HepG2 (cell line): ENCODE results near the gene SMAD6. TPM values are rescaled to one million over a fixed set of nuclear protein-coding genes. Genes with fewer than 3 reads are reported as not detected.

Experiments
- CEBPB ChIP-seq: IDR thresholded peaks from 2 replicates; pipeline ENCODE4 v1.6.1; 2011; ENCODE audit warnings: low read depth, low read length, improper control_type of control experiment, borderline replicate concordance
- ELF4 ChIP-seq: sonication (generic); formaldehyde crosslinking; IDR thresholded peaks from 2 replicates; pipeline ENCODE4 v1.5.0; 2020; ENCODE audit warnings: missing genetic modification reagents, mild to moderate bottlenecking, moderate library complexity, borderline replicate concordance
- GATAD2A ChIP-seq: IDR thresholded peaks from 2 replicates; pipeline ENCODE4 v1.6.1; 2016
- GFI1 ChIP-seq: sonication (generic); formaldehyde crosslinking; IDR thresholded peaks from 2 replicates; pipeline ENCODE4 v1.5.0; 2020; ENCODE audit warnings: missing genetic modification reagents, mild to moderate bottlenecking, borderline replicate concordance
- KDM5B ChIP-seq: sonication (generic); formaldehyde crosslinking; IDR thresholded peaks from 2 replicates; pipeline ENCODE4 v1.4.0; 2020; ENCODE audit warnings: missing genetic modification reagents, mild to moderate bottlenecking, borderline replicate concordance
- YY1 ChIP-seq: IDR thresholded peaks from 2 replicates; pipeline ENCODE4 v1.6.1; 2011; ENCODE audit warnings: low read length, low read depth, moderate library complexity, mild to moderate bottlenecking; ENCODE audit not compliant: insufficient read depth, insufficient replicate concordance
- ZNF691 ChIP-seq: sonication (generic); formaldehyde crosslinking; IDR thresholded peaks from 2 replicates; pipeline ENCODE4 v1.4.0; 2020; ENCODE audit warnings: missing genetic modification reagents, low read depth, mild to moderate bottlenecking, borderline replicate concordance
- ZNF816 ChIP-seq: sonication (generic); formaldehyde crosslinking; IDR thresholded peaks from 2 replicates; pipeline ENCODE4 v1.8.0; 2022; ENCODE audit warnings: missing genetic modification reagents, mild to moderate bottlenecking, borderline replicate concordance
- polyA plus RNA-seq, 8 experiments: library from polyadenylated mRNA; depleted of rRNA in 3 of 8; stranded (reverse) in 7 of 8; unstranded in 1 of 8; fragments of >200 nt; fragmentation: Illumina TruSeq in 4 of 8; extraction: Trizol in 4 of 8; gene quantifications; 2 replicates each; pipeline versions ENCODE4 v1.2.1 to v1.2.3, GENCODE V29; 2011 to 2016; ENCODE audit warnings: low read depth in 4 of 8, missing spikeins in 1 of 8, mixed read lengths in 1 of 8; ENCODE audit not compliant: insufficient read depth in 1 of 8
- total RNA-seq, 5 experiments: library from RNA; depleted of rRNA; stranded (reverse); fragments of >200 nt; fragmentation: Illumina TruSeq; extraction: Trizol; gene quantifications; 2 replicates each; pipeline ENCODE4 v1.2.3, GENCODE V29; 2016; ENCODE audit warnings: low read depth in 1 of 5
- TF ChIP-seq, protein P1 (sequence below): sonication (generic); formaldehyde crosslinking; IDR thresholded peaks from 2 replicates; pipeline ENCODE4 v1.5.0; 2020; ENCODE audit warnings: mild to moderate bottlenecking, missing genetic modification reagents, borderline replicate concordance
- TF ChIP-seq, protein P2 (sequence below): sonication (generic); formaldehyde crosslinking; IDR thresholded peaks from 2 replicates; pipeline ENCODE4 v1.5.0; 2020; ENCODE audit warnings: missing genetic modification reagents
- TF ChIP-seq, protein P3 (sequence below): sonication (generic); formaldehyde crosslinking; IDR thresholded peaks from 2 replicates; pipeline ENCODE4 v1.4.0; 2020; ENCODE audit warnings: missing genetic modification reagents, borderline replicate concordance

SMAD6 gene
- total and polyA plus RNA-seq, 2 of the 13 experiments (the other 11 are each of a cell fraction or from before 2014, with no cell fraction given): 3.3 to 4.4 TPM

DNA sequence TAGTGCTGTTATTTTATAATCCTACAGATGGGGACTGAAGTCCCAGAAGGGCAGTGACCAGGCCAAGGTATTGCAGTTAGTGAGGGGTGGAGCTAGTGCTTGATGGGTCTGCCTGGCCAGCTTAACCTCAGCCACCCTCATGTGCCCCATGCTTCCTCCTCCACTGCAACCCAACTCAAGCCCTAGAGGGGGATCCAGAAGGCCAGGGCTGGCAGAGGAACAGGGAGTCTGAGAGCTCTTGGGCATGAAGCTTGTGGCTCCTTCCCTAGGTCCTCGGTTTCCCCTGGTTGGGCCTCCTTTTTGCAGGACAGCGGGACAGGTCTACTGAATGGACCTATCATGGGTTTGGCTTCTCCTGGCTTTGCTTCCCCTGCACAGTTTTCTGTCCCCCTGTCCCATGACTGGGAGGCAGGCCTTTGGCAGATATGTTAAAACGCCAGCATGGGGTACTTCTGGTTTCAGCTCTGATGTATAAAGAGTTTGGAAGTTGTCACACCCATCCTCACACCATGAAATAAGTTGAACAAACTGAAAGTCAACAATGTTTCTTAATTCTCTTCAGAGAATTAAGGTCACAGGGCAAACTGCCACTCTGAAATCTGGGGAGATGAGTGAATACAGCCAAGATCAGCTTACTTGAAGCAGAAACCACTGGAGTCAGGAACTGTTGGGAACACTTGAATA lies 103.3 kb downstream of the SMAD6 start (continued):
- no peak for TF ChIP-seq ZNF691 (CRISPR knock-in tag)
- TF ChIP-seq, protein P1, sequence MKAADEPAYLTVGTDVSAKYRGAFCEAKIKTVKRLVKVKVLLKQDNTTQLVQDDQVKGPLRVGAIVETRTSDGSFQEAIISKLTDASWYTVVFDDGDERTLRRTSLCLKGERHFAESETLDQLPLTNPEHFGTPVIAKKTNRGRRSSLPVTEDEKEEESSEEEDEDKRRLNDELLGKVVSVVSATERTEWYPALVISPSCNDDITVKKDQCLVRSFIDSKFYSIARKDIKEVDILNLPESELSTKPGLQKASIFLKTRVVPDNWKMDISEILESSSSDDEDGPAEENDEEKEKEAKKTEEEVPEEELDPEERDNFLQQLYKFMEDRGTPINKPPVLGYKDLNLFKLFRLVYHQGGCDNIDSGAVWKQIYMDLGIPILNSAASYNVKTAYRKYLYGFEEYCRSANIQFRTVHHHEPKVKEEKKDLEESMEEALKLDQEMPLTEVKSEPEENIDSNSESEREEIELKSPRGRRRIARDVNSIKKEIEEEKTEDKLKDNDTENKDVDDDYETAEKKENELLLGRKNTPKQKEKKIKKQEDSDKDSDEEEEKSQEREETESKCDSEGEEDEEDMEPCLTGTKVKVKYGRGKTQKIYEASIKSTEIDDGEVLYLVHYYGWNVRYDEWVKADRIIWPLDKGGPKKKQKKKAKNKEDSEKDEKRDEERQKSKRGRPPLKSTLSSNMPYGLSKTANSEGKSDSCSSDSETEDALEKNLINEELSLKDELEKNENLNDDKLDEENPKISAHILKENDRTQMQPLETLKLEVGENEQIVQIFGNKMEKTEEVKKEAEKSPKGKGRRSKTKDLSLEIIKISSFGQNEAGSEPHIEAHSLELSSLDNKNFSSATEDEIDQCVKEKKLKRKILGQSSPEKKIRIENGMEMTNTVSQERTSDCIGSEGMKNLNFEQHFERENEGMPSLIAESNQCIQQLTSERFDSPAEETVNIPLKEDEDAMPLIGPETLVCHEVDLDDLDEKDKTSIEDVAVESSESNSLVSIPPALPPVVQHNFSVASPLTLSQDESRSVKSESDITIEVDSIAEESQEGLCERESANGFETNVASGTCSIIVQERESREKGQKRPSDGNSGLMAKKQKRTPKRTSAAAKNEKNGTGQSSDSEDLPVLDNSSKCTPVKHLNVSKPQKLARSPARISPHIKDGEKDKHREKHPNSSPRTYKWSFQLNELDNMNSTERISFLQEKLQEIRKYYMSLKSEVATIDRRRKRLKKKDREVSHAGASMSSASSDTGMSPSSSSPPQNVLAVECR (CRISPR knock-in tag): no peak
- no peak for TF ChIP-seq ELF4 (CRISPR knock-in tag)
- no peak for TF ChIP-seq YY1
- TF ChIP-seq, protein P2, sequence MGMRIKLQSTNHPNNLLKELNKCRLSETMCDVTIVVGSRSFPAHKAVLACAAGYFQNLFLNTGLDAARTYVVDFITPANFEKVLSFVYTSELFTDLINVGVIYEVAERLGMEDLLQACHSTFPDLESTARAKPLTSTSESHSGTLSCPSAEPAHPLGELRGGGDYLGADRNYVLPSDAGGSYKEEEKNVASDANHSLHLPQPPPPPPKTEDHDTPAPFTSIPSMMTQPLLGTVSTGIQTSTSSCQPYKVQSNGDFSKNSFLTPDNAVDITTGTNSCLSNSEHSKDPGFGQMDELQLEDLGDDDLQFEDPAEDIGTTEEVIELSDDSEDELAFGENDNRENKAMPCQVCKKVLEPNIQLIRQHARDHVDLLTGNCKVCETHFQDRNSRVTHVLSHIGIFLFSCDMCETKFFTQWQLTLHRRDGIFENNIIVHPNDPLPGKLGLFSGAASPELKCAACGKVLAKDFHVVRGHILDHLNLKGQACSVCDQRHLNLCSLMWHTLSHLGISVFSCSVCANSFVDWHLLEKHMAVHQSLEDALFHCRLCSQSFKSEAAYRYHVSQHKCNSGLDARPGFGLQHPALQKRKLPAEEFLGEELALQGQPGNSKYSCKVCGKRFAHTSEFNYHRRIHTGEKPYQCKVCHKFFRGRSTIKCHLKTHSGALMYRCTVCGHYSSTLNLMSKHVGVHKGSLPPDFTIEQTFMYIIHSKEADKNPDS (CRISPR knock-in tag): no peak
- TF ChIP-seq KDM5B (CRISPR knock-in tag): no peak
- no peak for TF ChIP-seq ZNF816 (CRISPR knock-in tag)
- no peak for TF ChIP-seq CEBPB
- TF ChIP-seq, protein P3, sequence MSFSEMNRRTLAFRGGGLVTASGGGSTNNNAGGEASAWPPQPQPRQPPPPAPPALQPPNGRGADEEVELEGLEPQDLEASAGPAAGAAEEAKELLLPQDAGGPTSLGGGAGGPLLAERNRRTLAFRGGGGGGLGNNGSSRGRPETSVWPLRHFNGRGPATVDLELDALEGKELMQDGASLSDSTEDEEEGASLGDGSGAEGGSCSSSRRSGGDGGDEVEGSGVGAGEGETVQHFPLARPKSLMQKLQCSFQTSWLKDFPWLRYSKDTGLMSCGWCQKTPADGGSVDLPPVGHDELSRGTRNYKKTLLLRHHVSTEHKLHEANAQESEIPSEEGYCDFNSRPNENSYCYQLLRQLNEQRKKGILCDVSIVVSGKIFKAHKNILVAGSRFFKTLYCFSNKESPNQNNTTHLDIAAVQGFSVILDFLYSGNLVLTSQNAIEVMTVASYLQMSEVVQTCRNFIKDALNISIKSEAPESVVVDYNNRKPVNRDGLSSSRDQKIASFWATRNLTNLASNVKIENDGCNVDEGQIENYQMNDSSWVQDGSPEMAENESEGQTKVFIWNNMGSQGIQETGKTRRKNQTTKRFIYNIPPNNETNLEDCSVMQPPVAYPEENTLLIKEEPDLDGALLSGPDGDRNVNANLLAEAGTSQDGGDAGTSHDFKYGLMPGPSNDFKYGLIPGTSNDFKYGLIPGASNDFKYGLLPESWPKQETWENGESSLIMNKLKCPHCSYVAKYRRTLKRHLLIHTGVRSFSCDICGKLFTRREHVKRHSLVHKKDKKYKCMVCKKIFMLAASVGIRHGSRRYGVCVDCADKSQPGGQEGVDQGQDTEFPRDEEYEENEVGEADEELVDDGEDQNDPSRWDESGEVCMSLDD: no peak
- TF ChIP-seq GFI1: no peak
- TF ChIP-seq GATAD2A: no peak
- TF ChIP-seq, all 625 proteins: peak for 0
